GM19023 (cell line): ENCODE results near the gene PARD6A.

Experiments
- ATAC-seq: cut with Tn5 transposase; IDR thresholded peaks from one replicate; pipeline ENCODE4 v1.9.1; 2021; ENCODE audit warnings: mild to moderate bottlenecking, moderate library complexity; ENCODE audit not compliant: unreplicated experiment

The PARD6A gene

DNA sequence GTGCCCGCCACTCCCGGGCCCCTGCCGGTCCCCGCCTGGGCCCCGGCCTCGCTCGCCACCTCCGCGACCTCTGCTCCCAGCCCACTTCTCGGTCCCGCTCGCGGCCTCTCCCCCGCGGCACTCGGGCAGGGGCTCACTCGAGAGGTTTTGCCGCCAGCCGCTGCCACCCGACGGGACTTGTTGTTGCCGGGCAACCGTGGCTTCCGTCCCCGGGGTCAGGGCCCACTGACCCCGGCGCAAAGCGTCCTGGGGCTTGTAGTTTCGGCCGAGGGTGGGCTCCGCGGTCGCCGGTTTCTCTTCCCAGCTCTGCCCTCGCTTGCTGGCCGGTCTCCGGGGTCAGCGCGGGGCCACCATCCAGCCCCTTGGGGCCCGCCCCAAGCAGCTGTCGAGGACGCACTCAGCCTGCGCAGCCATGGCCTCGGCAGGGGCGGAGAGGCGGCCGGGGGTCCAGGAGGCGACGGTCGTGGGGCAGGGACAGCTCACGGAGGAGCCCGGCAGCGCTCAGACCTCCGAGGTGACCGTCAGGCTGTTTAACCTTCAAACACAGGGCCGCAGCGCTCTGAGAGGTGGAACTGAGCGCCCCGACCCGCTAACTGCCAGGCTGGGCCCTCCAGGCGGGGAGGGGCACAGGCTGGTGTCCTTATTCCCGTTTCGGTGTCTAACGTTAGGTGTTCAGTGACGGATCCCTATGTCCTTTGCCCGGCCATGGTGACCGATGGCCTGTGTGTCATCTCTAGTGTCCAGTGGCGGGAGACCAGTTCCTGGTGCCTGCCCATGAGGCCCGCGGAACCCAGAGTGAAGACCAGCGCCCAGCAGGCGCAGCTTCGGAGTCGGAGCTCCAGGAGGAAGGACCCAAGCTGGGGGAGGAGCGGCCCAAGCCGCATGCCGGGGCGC lies 6.0 kb downstream of the PARD6A start, which contains the start of the genes C16orf86 and ENKD1:
TSS of gene C16orf86 (plus strand) at position 256 of the 894 bp plus-strand sequence. CDS start at position 413, 157 bp downstream.
TSS of gene ENKD1 (minus strand) at position 192 of the 894 bp plus-strand sequence. CDS start 308 bp downstream, outside the sequence.
- ATAC-seq = peak; percentile 59

DNA sequence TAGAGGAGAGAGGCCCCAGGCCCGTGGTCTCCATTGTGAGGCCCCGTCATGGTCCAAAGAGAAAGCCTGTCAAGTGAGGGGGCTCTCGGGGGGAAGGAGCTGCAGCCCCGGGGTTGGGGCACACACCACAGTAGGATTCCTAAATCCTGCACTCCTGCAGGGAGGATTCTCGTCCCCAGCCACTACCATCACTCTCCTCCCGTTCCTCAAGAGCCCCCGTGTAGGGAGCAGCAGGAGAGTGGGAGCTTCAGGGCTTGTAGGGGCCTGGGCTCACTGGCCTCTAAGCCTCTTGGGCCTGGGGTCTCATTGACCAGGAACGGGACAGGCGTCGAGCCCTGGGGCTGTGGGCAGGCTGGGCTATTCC lies 6.7 kb downstream of the PARD6A start:
- ATAC-seq = no peak

DNA sequence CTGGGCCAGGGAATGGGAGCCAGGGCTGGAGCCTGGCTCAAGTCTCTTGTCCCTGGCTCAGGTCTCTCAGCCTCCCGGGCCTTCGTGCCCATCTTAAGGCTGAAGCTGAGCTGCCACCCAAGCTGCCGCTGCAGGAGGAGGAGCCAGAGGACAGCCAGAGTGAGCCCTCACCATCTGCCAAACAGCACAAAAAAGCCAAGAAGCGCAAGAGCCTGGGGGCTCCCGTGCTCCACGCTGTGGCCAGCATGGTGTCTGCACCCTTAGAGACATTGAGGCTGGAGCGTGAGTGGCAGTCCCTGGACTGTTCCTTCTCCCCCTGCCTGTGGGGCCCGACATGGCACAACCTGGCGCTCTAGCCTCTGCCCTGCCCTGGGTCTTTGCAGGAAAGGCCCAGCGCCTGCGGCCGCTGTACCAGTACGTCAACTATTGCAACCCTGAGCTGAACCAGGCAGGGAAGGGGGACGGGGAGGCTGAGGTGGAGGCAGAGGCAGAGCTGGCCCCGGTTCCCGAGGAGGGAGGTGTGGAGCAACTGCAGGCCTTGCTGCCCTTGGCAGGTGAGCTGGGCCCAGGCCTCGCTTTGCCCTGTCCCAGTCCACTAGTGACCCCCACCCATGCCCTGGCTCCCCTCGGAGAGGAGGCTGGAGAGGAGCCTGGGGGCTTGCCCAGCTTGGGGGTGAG lies 7.2 kb downstream of the PARD6A start:
- peak; percentile 74 for ATAC-seq

DNA sequence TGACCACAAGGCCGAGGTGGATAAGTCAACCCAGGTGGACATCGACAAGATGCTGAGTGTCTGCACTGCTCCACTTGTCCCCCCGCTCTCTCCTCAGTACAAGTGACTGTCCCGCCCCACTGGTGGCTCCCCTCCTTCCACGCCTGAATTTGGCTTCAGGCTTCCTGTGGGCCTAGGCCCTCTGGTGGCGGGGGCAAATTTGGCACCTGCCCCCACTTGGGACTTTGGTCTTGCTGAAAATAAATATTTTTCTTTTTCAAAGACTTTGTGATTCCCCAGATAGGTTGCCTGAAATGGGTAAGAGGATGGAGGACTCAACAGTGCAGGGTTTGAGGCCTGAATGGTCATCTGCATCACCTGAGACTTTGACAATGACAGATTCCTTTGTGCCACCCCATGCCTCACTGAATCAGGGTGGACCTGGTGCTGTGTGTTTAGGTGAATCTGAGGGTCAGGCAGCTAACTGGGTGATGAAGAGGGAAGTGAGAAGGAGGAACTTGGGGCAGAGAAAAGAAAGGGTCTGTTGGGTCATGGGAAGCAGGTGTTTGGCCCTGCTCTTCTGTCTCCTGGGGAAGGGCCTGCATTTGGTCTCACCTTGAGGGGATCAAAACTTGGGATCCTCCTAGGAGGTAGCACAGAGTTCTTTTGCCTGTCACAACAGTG lies 7.9 kb downstream of the PARD6A start:
- no peak for ATAC-seq

- ATAC-seq = no peak
Observed at GRCh38 chr16:67669499-67670101, 8.8 kb downstream of the PARD6A start.

- ATAC-seq = no peak
Observed at GRCh38 chr16:67672306-67672705, 11.5 kb downstream of the PARD6A start.

DNA sequence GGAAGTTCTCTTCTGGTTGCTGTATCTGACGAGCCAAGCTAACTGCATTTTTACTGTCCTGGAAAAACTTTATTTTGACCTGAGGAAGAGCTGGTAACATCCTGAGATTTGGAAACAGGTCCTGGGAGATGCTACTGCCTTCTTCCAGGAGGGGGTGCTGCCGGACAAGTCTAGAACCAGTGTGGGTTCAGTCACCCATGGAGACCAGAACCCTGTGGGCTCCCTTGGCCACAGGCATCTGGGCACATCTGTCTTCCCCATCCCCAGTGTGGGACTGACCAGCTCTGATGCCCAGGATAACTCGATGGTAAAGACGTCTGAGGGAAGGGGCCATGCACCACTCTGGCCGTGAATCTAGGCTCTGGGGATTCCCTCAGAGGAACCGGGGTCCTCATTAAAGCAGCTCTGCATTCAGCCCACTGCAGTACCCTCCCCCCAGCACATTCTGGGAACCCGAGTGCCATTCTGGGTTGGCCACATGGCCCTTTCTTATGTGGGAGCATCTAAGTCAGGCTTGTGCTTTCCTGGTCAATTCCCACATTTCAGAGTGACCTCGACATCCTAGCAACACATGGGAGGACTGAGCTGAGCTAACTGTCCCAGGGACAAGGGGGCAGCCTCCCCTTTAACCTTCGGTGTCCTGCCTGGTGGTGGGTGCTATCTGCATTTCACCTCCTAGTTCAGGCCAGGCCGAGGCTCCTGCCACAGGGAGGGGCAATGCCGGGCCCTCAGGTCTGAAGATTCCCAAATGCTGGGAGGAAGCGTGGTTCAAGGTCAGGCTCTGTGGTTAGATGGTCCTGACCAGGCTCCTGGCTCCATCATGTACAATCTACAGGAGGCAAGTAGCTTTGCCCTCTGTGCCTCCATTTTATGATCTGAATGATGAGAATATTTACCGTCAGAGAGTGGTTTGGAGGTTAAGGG lies 12.2 kb downstream of the PARD6A start:
- ATAC-seq = no peak

DNA sequence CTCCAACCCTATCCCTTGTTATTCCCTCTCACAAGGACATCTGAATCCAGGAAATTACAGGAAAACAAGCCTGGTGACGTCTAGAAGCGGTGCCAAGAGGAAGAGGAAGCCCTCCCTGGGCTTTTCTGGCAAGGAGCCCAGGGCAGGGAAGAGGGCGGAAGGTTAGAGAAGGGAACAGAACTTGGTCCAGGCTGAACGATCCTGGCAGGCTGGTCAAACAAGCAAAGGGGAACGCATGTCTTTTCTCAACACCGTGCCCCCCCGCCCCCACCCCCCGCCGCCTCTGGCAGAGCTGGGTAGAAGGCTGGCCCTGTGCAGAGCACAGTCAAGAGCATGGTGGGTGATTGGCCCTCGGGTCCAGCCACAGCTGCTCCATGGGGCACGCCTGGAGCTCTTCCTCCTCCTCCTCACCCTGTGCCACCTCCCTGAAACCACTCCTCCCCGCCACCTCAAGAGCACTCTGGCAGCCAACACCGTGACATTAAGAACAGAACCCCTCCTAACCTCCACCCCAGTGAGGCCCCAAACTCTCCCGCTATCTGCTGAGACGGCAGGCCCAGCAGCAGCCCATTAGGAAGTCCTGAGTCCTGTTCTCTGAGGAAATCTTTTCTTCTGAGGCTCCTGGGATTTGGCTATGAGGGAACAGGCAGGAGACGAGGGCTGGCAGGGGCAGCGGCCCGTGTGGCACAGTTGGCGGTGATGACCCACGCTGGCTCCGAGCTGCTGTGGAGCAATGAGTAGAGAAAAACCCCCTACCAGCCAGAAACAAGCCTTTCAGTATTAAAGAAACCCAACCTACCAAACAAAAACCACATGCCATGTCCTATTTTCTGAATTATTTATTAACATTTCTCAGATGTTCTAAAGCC lies 13.2 kb downstream of the PARD6A start:
- no peak for ATAC-seq

DNA sequence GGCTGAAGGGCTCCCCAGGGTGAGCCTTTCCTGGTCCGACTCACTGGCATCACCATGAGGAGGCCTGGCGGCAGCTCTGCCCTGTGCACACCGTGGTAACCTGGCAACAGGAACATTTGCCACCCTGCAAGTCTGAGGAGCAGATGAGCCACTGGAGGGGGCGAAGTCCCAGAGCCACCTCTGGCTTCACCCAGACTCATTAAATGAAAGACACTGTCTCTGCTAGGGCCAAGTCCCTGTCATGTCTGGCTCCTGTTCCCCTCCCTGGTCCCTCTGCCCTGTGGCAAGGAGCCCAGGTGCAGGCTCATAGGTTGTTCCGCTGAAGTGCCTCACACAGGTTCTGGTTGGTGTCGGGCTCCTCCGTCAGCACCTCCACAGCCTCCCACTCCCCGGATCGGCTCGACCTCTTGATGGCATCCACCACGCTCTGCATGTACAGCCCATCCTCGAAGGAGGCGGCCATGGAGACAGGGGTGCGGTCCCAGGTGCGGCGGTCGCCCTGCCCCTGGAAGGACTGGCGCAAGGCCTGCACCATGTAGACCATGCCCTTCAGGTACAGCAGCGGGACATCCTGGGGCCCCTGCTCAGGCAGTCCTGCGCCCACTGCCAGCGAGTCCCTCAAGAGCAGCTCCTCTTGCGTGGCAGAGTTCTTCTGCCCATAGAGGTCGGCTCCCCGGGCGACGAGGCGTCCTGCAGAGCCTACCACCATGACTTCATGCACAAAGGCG lies 14.3 kb downstream of the PARD6A start:
- no peak for ATAC-seq

DNA sequence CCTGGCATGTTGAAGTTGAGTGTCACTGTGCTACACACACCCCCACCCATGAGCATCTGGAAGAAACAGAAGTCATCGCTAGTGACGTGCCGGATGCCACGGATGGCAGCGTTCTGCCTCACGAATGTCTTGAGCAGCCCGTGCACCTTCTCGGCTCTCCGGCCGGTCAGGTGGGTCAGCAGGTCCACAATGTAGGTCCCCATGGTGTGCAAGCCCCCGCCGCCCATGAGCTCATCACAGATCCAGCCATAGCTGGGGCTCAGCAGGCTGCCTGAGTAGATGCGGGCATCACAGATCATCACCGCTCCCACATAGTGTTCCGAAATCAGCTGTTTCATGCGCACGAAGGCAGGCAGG lies 14.8 kb downstream of the PARD6A start:
- ATAC-seq = no peak

DNA sequence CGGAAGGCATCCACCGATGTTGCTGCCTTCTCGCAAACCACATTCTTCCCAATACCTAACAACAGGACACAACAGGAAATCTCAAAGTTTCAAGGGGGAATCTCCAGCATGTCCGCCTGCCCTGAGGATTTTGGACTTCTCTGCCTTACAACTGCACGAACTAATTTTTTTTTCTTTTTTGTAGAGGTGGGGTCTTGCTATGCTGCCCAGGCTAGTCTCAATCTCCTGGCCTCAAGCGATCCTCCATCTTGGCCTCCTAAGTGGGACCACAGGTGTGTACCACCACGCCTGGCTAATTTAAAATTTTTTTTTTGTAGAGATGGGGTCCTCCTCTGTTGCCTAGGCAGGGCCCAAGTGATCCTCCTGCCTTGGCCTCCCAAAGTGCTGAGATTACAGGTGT lies 15.2 kb downstream of the PARD6A start:
- no peak for ATAC-seq

DNA sequence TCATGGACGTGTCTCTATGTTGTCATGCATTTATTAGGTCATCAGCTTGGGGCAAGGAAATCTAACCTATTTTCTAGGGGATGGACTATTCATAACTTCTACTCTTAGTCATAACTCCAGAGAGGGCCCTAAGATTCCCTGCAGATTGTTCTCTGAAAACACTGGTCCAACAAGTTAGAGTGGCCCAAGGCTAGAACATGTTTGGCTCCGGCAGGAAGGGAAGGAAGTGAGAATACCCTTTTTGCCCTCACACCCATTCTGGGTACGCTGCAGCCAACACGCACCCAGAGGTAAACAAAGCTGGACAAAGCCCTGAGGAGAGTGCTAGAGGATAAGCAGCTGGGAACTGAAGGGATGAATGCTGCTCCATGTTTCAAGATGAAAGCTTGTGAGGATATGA lies 15.8 kb downstream of the PARD6A start:
- ATAC-seq = no peak

GRCh38 chr16:67676939-67677338 lies 16.2 kb downstream of the PARD6A start:
- ATAC-seq = no peak

DNA sequence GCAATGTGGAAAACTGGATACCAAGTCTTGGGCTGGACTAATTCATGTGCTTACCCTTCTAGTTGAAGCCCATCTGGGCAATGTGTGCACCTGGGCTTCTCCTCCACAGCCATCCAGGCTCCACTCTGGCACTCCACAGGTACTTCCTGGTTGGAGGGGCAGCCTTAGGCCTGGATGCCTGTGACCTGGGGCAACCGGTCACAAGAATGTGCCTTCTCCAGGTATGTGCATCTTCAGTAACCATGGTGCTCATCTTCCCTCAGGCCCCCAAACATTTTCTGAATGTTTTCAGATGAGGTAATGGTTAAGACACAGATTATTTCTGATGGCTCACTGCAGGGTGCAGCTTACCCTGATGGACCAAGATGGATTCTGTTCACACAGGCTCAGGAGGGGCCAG lies 17.0 kb downstream of the PARD6A start:
- no peak for ATAC-seq

GRCh38 chr16:67678354-67679023 lies 17.7 kb downstream of the PARD6A start:
- ATAC-seq = no peak

- ATAC-seq = no peak
Observed at GRCh38 chr16:67679935-67680897, 19.5 kb downstream of the PARD6A start.

DNA sequence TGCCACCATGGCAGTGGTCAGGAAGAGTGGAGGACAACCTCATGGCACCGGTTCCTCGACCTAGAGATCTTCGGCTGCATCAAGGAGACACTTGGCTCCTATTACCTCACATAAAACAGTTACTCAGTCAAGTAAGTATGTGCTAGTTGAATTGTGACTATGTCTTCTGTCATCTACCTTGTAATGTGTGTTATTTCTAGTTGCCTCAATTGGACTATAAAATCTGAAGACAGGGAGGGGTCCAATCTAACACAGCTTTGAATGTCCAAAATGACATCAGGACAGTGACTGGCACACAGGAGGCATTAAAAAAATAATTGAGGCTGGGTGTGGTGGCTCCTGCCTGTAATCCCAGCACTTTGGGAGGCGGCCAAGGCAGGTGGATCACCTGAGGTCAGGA lies 23.0 kb downstream of the PARD6A start:
- no peak for ATAC-seq
